Measurements from ENCODE around the gene MXRA8. TPM values are rescaled to one million over a fixed set of nuclear protein-coding genes. Genes with fewer than 3 reads are reported as not detected.

The MXRA8 gene
- total and polyA plus RNA-seq, 9 of the 15 experiments (the other 6 are each of a cell fraction or from before 2014, with no cell fraction given), result 0.66 to 11.3 (median 6.3) TPM

GRCh38 chr1:1365875-1366698 is 7.7 kb upstream of the MXRA8 start (continued):
- TF ChIP-seq ZNF318 (IDR thresholded peaks at IDR 0.05; ENCODE audit: borderline replicate concordance in 1 of 2, low read depth in 1 of 2), result no peak
